SK-MEL-5 (cell line): ENCODE results near the gene CSTF3. TPM values are rescaled to one million over a fixed set of nuclear protein-coding genes. Genes with fewer than 3 reads are reported as not detected.
"Not testable (repeated sequence)": the region's sequence is repeated elsewhere in the genome, so short reads cannot be mapped to it uniquely, and the experiment has no call there.

Experiments used
- DNase-seq: peaks from one replicate; pipeline ENCODE4 v3.0.0-alpha.2; 2016; ENCODE audit warnings: low read depth, low spot score
- in situ Hi-C: cut with HindIII; loops from 2 replicates; pipeline ENCODE4 v1.10.0; 2016; ENCODE audit warnings: low sequenced_read_pairs, high pct_unique_total_duplicates, low pct_unique_long_range_greater_than_20kb
- total RNA-seq: library from RNA; depleted of rRNA; stranded (reverse); fragments of >200 nt; shearing (Covaris generic); gene quantifications from 2 replicates; pipeline ENCODE4 v1.2.3, GENCODE V29; 2014

The CSTF3 gene
- total RNA-seq, 1 experiment from 2014 or later = 18.8 TPM

DNA sequence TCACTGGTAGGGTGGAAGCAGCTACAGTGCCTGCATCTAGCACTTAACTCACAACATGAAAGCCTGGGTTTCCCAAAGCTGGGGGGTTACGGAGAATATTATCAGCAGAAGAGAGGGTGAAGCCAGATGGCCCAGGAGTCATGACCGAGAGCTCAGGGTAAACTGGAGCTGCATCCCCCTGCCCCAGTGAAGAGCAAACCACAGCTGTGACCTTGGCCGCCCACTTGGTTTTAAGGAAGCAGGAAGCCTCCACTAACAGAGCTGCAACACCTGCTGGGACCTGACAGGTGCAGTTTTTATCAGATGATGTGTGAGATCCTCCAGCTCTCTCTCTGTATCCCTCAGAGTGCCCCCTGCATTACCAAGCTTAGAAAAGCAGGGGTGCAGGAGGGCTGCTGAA lies 101.0 kb downstream of the CSTF3 start:
- no peak for DNase-seq
- in situ Hi-C loops = no loop called here

DNA sequence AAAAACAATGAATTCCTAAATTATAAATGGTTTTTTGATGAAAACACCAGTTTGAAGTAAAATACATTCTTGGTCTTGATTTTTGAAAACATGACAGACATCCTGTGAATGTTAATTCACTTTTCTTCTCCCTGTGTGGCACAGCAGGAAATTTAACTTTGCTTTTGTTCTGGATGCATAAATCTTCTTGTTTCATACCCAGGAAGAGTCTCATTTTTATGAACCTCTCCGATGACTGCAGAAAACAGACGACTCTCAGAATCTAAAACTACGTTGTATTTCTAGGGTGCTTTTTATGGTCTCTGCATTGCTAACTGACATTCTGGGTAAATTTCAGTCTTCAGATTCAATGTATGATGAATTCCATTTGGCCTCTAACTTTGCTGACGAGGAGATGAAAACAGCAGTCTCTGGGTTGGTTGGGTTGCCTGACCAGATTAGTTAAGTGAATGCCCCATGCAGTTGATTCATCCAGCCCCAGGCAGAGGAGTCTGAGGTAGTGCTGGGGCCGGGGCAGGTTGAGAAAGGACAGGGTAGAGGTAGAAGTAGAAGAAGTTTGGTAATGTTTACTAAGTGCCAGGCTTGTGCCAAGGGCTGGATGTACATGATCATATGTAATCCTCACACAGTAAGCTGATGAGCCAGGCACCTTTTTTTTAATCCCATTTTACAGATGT lies 101.8 kb downstream of the CSTF3 start:
- in situ Hi-C loops = no loop called here
- DNase-seq = no peak

- no peak for DNase-seq
Observed at GRCh38 chr11:33057284-33057683, 104.0 kb downstream of the CSTF3 start.

DNA sequence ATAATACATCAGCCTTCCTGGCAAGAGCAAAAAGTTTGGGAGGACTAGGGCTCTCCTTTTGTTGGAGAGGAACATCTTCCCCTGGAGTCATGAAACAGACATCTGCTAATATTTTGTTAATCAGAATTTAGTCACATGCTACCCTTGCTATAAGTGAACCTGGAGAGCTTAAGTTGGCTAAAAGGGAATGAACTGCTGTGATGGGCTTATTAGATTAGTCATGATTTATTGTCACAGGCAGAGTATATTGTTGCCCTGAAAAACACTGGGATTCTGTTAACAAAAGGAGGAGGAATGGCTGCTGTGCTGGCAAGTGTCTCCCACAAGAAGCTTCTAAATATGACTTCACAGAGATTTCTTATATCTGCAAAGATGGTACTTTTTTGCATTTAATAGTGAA lies 105.9 kb downstream of the CSTF3 start:
- DNase-seq = no peak
- in situ Hi-C loops = no loop called here

More at GRCh38 chr11:33057284-33057683, 104.0 kb downstream of the CSTF3 start:
- in situ Hi-C loops = no loop called here

GRCh38 chr11:33052231-33052630 lies 109.0 kb downstream of the CSTF3 start:
- in situ Hi-C loops = no loop called here
- no peak for DNase-seq

GRCh38 chr11:33049565-33050408 lies 111.5 kb downstream of the CSTF3 start:
- DNase-seq, in situ Hi-C loops: not testable (repeated sequence)

- in situ Hi-C loops, DNase-seq: not testable (repeated sequence)
Observed at GRCh38 chr11:33048701-33049100, 112.6 kb downstream of the CSTF3 start.

GRCh38 chr11:33045551-33046255 lies 115.6 kb downstream of the CSTF3 start:
- no peak for DNase-seq
- in situ Hi-C loops = no loop called here

GRCh38 chr11:33044285-33044756 lies 117.0 kb downstream of the CSTF3 start:
- DNase-seq = no peak
- in situ Hi-C loops = no loop called here

DNA sequence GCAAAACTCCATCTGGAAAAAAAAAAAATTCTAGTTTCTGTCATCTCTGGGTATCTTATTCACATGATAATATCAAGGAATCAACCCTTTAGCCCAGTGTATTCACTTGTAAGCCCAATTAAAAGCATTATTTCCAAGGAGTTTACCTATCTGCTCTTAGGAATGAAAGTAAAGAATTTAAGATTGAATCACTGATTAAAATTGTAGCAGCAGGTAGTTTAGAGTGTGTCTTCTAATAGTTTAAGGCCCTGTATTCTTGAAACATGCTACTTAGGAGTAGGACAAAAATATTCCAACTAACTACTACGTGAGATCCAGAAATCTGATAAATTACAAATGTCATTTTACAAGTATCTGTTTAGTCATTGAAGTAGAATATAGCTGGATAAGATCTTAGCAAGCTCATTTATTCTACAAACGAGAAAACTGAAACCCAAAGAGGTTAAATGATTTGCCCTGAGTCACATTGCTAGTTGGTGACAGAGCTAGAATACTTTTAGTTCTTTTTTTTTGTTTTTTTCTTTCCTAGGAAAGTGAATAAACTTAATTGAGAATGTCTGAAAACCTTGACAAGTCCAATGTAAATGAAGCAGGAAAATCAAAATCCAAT lies 118.0 kb downstream of the CSTF3 start:
- in situ Hi-C loops = no loop called here
- no peak for DNase-seq

DNA sequence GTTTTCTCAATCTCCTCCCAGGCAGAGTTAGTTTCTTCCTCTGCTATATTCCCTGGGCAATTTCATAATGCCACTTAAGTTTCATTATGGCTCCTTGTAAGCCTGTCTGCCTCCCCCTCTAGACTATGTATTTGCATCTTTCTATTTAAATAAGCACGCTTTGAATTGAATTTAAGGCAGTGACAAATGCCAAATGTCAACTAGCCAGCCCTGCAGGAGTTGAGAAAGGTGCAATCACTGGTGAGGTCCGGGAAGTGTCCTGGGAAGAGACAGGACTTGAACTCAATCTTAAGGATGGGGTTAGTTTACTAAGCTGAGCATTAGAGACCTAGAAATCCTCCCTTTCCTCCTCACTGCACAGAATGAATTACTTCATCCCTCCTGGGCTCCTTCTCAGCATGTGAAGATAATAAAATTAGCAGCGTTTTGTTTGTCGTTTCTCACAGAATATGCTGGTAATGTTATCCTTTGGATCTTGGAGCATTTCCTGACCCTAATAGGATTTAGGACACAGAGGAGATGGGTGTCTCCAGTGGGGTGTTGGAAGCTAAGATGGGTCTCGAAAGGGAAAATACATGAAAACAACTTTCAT lies 120.3 kb downstream of the CSTF3 start:
- in situ Hi-C loops = no loop called here
- no peak for DNase-seq

GRCh38 chr11:33040033-33040861 lies 121.0 kb downstream of the CSTF3 start:
- no peak for DNase-seq
- in situ Hi-C loops = no loop called here

- in situ Hi-C loops = no loop called here
- DNase-seq = peak; percentile 41
Observed at GRCh38 chr11:33039274-33040032, 121.8 kb downstream of the CSTF3 start, which contains the start of gene TCP11L1. TSS of gene TCP11L1 (plus strand) at chr11:33039572. CDS start at chr11:33043774, 4,202 bp downstream.

- DNase-seq = no peak
- in situ Hi-C loops = no loop called here
Observed at GRCh38 chr11:33035011-33035410, 126.3 kb downstream of the CSTF3 start.
